NCI-H1436 treated with DMSO at 0.1 percent for 48 hours (cell line): ENCODE data around the gene FBXO11.
"Not testable (repeated sequence)": the region's sequence is repeated elsewhere in the genome, so short reads cannot be mapped to it uniquely, and the experiment has no call there.

Experiments used
- DNase-seq: peaks from one replicate; lab custom pipeline; 2025; lab: John Stamatoyannopoulos, UW

Gene FBXO11

GRCh38 chr2:47897883-47898731, 8.2 kb downstream of the FBXO11 start:
- no peak for DNase-seq

GRCh38 chr2:47897191-47897882, 9.0 kb downstream of the FBXO11 start:
- DNase-seq: not testable (repeated sequence)

- DNase-seq: no peak
Measured at GRCh38 chr2:47896450-47896968, 9.8 kb downstream of the FBXO11 start.

- DNase-seq: no peak
Measured at GRCh38 chr2:47893771-47894170, 12.5 kb downstream of the FBXO11 start.

DNA sequence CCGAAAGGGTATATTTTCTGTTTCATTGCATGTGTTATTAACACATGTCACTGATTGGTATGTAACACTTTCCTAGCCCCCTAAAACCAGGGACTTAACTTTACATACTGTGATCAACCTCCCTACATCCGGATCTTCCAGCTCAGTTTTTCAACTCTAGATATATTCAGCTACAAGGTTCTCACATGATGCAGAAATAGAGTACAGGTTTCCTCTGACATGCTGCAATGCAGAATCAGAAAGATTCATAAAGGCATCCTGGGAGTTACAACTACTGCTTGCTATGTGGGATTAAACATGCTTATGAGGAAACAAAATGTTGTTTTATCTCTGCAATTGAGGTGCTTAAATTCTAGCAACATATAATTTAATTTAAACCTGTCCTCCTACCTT, 14.0 kb downstream of the FBXO11 start:
- no peak for DNase-seq

DNA sequence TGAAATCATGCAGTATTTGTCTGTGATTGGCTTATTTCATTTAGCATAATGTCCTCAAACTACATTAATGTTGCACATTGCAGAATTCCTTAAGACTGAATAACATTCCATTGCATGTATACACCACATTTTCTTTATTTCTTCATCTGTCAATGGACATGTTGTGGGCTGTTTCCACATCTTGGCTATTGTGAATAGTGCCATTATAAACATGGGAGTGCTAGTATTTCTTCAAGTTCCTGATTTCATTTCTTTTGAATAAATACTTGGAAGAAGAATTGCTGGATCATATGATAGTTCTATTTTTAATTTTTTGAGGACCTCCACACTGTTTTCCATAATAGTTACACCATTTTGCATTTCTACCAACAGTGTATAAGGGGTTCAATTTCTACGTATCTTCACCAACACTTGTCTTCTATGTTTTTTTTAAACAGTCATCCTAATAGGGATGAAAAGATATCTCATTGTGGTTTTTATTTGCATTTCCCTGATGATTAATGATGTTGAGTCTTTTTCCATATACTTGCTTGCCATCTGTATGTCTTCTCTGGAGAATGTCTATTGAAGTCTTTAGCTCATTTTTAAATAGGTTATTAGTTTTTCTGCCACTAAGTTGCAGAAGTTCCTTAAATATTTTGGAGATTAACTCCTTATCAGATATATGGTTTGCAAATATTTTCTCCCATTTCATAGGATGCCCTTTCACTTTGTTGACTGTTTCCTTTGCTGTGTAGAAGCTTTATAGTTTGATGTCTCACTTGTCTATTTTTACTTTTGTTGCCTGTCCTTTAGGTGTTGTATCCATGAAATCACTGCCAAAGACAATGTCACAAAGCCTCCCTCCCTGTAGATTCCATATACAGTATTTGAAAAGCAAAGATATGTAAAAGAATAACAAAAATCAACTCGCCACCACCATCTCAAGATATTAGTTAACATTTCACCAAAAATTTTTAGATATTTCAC, 14.6 kb downstream of the FBXO11 start:
- DNase-seq: no peak

DNA sequence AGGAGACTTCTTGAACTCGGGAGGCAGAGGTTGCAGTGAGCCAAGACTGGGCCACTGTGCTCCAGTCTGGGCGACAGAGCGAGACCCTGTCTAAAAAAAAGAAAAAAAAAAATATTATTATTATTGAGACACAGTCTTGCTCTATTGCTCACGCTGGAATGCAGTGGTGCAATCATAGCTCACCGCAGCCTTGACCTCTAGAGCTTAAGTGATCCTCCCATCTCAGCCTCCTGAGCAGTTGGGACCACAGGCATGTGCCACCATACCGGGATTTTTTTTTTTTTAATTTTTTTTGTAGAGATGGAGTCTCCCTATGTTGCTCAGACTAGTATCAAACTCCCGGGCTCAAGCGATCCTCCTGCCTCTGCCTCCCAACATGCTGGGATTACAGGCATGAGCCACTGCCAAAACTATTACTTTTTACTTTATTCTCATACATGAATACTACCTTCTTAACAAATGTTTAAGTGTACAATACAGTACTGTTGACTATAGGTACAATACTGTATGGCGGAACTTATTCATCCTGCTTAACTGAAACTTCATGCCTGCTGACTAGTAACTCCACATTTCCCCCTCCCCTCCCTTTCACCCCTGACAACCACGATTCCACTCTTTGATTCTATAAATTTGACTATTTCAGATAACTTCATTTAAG, 15.5 kb downstream of the FBXO11 start:
- DNase-seq: no peak

GRCh38 chr2:47888581-47889280, 17.6 kb downstream of the FBXO11 start:
- no peak for DNase-seq

- DNase-seq: no peak
Measured at GRCh38 chr2:47876912-47877311, 29.4 kb downstream of the FBXO11 start.

DNA sequence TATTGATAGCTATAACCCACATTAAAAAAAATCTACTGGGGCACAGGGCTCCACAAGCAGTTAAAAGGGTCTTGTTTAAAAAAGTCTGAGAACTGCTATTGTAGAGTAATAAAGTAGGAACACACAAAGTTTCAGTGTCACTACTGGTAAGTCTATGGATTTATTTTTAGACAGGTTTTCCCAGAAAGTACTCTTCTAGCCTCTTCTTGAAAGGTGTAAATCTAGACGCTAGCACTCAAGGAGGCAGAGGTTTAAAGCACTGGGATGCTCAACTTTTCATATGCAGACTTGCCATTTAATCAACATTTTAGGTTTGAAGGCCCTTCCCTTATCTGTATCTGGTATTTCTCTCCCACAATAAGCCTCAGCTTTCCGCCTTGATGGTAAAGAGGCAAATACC, 33.4 kb downstream of the FBXO11 start:
- DNase-seq: no peak

- no peak for DNase-seq
Measured at GRCh38 chr2:47870641-47871540, 35.4 kb downstream of the FBXO11 start.

DNA sequence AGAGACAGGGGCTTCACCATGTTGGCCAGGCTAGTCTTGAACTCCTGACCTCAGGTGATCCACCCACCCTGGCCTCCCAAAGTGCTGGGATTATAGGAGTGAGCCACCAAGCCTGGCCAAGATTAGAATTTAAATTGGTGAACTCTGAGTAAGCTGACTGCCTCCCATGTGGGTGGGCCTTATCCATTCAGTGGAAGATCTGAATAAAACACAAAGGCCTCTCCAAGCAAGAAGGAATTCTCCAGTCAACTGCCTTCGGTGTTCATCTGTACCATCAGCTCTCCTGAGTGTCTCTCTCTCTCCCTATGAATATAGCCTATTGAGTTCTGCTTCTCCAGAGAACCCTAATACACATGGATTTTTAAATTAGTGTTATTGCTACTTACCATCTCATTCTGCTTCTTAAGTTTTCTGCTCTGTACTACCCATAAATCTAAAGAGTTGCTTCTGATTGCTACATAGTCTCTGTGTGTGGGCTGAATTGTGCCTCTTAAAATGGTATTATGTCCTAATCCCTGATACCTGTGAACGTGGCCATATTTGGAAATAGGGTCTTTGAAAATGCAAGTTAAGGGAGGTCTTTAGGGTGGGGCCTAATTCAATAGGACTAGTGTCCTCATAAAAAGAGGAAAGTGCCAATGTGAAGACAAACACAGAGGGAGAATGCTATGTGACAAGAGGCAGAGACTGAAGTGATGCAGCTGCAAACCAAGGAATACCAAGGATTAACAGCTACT, 36.3 kb downstream of the FBXO11 start:
- no peak for DNase-seq

GRCh38 chr2:47868611-47869352, 37.5 kb downstream of the FBXO11 start:
- DNase-seq: no peak

DNA sequence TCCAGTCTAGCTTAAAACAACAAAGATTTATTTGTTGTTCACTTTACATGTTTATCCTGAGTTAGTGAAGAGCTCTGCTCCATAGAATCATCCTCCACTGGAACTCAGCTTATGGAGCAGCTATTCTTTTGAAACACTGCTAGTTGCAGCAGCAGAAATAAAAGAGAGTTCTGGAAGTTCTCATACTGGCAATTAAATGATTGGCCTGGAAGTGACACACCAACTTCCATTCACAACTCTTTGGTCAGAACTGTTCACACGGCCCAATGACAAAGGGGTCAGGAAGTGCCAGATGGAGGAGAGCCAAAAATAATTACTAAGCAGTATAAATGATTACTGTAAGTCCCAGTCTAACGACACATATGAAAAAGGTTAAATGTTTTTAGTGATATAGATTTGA, 39.1 kb downstream of the FBXO11 start:
- DNase-seq: no peak

GRCh38 chr2:47864566-47864965, 41.7 kb downstream of the FBXO11 start:
- DNase-seq: no peak

DNA sequence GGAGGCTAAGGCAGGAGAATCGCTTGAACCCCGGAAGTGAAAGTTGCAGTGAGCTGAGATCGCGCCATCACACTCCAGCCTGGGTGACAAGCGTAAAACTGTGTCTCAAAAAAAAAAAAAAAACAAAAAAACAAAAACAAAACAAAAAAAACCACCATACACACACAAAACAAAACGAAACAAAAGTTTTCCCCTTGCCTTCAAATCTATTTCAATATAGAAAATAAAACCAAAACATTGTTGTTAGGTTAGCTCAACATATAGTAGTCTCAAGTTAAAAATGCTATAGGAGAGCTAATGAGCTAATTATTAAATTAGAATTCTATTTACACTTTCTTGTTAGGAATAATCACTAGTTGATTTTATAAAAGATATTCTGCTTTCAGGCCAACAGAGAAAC, 43.3 kb downstream of the FBXO11 start:
- no peak for DNase-seq

GRCh38 chr2:47853067-47853777, 53.1 kb downstream of the FBXO11 start:
- DNase-seq: not testable (repeated sequence)

- no peak for DNase-seq
Measured at GRCh38 chr2:47850198-47850597, 56.1 kb downstream of the FBXO11 start.
